GM18520 (cell line): Measurements from ENCODE around the gene SLC35F3.
"Not testable (repeated sequence)": the region's sequence is repeated elsewhere in the genome, so short reads cannot be mapped to it uniquely, and the experiment has no call there.

ENCODE experiments used
- ATAC-seq: cut with Tn5 transposase; IDR thresholded peaks from one replicate; pipeline ENCODE4 v1.9.1; 2021; ENCODE audit not compliant: unreplicated experiment

SLC35F3 gene

DNA sequence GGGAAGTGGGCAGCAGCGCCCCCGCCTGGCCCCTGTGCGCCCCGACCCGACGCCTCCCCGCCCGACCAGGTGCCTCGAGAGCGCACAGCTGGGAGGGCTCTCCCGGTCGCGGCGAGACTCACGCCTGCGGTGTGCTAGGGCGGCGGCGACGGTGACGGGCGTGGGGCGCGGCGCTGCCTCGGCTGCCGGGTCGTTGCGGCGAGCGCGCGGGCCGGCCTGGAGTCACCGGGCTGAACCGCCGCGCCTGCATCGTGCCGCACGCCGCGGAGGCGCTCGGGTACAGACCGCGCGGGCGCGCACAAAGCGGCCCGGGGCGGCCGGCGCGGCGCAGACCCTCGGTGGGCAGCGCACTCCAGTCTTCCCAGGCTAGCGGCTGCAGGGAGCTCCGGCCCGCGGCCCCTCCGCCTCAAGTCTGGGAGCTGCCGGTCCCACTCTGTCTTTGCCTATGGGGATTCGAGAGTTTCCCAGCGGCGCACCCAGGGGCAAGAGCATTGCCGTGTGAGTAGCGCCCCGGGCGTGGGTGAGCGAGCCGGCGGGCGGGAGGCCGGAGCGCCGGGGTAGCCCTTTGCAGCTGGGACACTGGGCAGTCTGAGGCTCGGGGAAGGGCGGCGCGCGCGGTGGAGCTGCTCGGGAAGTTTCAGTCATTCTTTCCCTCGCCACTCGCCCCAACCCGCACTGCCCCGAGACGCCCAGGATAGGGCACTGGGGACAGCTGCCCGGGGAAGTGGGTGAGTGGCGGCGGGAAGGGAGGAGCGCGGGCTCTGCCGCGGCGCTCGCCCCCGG, at the start of gene SLC35F3:
Gene SLC35F3, plus strand, starts transcription at position 44 of the 783 bp plus-strand sequence.
- ATAC-seq, result no peak

- no peak for ATAC-seq
Measured at GRCh38 chr1:233859446-233859845, 45.0 kb upstream of the SLC35F3 start.

DNA sequence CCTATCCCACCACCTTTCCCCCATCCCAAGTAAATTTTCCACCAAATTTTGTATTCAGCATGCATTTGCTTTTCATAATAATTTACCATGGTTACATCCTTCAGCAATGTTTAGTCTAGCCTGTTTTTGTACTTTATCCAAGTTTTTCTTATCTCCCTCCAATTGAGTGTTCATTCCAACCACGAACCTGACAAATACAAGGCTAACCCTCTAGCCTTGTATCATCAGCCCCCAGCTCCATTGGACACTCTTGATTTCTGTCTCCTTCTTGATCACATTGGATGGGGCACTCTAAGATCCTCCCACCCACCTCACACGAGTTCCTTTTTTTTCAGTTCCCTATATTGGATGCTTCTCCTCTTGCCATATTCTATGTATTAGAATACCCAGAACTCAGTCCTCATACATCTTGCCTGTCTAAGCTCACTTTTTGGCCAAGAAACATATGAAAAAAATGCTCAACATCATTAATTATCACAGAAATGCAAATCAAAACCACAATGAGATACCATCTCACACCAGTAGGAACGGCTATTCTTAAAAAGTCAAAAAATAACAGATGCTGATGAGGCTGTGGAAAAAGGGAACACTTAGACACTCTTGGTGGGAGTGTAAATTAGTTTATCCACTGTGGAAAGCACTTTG, 40.5 kb upstream of the SLC35F3 start:
- ATAC-seq, result no peak

DNA sequence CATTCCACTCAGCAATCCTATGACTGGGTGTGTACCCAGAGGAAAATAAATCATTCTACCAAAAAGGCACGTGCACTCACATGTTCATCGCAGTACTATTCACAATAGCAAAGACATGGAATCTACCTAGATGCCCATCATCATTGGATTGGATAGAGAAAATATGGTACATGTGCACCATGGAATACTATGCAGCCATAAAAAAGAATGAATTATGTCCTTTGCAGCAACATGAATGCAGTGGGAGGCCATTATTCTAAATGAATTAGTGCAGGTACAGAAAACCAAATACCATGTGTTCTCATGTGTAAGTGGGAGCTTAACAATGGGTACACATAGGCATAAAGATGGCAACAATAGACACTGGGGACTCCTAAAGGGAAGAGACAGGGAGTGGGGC, 39.9 kb upstream of the SLC35F3 start:
- no peak for ATAC-seq

DNA sequence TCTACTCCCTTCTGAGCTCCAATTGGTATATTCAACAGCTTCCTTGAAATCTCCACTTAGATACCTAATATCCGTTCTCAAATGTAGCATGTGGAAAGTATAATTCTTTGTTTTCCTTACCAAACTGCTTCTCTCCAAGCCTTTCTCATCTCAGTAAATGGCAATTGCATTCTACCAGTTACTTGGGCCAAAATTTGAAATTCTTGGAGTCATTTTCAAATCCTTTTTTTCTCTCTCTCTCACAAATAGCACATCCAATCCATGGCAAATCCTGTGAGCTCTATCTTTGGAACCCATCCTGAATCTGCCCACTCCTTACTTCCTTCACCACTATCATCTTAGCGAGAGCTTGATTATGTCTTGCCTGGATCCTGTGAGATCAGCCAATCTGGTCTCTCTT, 39.3 kb upstream of the SLC35F3 start:
- no peak for ATAC-seq

- no peak for ATAC-seq
Measured at GRCh38 chr1:233865902-233866301, 38.6 kb upstream of the SLC35F3 start.

- ATAC-seq, result no peak
Measured at GRCh38 chr1:233867028-233867427, 37.4 kb upstream of the SLC35F3 start.

DNA sequence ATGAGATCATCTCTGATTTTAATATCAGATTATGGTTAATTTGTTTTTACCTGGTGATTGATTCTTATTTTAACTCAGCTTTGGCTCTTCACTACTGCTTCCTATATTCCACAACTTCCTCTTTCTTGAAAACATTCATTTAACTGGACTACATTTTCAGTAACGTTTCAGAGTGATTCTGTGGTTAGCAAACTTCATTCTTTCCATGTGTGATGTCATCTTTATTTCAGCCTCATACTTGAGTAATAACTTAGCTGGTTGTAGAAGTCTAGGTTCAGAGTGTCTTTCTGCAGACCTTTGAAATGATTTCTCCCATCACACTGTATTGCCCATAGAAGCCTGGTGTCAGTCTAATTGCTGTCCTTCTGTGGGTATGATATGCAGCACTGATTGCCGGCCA, 36.0 kb upstream of the SLC35F3 start:
- ATAC-seq, result no peak

DNA sequence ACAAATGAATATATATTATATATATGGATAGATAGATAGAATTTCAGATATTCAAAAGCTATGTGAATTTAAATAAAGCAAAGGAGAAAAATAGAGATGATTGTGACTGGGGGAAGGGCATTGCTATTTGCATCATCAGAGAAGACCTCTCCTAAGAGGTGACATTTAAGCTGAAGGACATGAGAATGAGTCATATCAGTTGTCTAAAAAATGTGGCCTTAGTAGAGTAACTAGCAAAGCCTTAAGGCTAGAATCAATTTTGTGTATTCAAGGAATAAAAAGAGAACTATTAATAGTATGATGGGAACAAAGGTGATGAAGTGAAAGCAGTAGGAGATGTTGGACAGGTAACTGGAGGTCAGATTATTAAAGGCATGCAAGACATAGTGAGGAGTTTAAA, 34.8 kb upstream of the SLC35F3 start:
- no peak for ATAC-seq

GRCh38 chr1:233873666-233874065, 30.8 kb upstream of the SLC35F3 start:
- no peak for ATAC-seq

GRCh38 chr1:233879841-233880240, 24.6 kb upstream of the SLC35F3 start:
- no peak for ATAC-seq

DNA sequence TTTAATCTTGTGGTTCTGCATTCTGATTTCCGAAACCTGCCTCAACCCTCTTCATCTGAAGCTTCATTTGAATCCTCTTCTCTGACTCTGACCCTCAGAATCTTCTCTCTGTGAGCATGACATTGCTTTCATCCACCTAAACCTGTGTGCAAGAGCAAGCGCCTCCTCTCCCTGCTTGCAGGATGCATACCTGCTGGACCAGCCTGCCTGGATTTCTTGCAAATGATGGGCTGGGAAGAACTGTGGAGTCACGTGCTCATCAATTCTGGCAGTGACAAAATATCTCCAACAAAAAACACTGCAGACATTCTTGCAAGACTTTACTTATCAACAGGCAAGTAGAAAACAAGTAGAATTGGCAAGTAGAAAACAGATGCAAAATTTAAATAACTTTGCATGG, 20.8 kb upstream of the SLC35F3 start:
- no peak for ATAC-seq

DNA sequence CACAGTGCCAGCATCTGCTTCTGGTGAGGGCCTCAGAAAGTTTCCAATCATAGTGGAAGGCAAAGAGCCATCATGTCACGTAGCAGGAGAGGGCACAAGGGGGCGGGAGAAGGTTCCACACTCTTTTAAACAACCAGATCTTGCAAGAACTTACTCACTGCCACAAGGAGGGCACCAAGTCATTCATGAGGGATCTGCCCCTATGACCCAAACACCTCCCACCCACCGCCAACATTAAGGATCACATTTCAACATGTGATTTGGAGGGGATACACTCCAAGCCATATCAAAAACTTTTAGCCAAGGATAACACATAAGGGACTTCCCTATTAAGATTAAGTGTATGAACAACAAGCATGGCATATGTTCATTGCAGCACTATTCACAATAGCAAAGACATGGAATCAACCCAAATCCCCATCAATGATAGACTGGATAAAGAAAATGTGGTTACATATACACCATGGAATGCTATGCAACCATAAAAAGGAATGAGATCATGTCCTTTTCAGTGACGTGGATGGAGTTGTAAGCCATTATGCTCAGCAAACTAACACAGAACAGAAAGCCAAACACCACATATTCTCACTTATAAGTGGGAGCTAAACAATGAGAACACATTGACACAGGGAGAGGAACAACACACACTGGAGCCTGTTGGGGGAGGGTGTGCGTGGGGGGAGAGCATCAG, 19.9 kb upstream of the SLC35F3 start:
- no peak for ATAC-seq

- ATAC-seq, result no peak
Measured at GRCh38 chr1:233885196-233885920, 19.1 kb upstream of the SLC35F3 start.

GRCh38 chr1:233891151-233891550, 13.3 kb upstream of the SLC35F3 start:
- not testable (repeated sequence) for ATAC-seq

DNA sequence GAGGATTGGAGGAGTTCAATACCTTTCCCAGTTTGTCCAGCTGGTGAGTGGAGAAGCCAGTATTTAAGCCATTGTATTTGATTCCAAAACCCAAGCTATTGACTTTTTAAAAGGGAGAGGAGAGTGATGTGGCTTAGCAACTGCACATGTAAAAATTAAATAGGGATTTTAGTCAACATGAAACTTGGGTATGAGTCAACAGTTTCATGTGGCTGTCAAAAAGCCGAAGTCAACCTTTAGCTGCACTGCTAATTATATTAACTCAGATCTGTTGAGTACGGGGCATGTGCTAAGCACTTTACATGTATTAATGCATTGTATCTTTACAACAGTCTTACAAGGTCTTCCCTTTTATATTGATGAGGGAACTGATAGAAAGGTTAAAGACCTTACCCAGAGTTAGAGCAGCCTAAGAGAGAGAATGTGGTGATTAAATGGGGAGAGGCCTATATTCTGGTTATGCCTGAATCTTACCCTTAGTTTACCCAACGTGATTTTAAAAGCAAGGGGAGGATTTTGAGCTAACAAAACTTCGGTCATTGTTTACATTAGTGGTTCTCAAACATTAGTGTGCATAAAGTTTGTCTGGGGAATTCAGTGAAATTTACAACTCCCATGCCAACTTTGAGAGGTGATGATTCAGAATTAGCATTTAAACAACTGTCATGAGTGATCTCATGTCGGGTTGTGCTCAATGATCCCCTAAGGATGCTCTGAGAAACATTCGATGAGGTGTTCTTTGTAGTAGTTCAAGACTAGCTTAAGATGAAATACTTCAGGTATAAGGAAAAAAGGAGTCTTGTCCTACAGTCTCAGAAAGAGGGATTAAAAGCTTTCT, 6.9 kb upstream of the SLC35F3 start:
- peak; percentile 89 for ATAC-seq

DNA sequence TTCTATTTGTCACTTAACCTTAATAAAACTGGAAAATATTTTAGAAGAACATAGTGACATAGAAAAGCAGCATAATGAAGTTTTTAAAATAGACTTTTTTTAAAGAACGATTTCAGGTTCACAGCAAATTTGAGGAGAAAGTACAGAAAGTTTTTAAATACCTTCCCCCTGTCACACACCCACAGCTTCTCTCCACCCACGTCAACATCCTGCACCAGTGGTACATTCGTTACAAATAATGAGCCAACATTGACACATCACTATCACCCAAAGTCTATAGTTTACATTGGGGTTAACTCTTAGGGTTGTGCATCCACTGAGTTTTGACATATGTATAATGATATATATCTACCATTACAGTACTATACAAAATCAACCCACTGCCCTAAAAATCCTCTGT, 3.0 kb upstream of the SLC35F3 start:
- no peak for ATAC-seq

DNA sequence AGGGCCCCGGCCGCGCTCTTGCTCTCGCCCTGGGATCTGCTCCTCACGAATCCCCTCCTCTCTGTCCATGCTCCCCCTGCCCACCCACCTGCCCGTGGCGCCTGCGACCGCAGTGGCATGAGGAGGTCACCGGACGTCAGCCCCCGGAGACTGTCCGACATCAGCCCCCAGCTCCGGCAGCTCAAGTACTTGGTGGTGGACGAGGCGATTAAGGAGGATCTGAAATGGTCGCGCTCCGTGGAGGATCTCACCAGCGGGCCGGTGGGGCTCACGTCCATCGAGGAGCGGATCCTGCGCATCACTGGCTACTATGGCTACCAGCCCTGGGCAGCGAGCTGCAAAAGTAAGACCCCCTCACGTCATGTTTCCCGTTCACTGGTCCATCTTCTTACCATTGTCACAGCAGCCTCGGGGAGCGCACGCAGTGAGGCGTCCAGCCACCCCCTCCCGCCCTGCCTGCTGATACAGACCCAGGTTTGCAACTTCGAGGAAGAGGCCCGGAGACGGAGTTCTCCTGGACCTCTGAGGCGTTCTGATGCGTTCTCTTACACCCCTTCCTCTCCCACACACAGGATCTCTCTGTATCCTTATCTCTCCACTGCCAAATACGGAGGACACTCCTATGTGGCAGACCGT, 1.1 kb downstream of the SLC35F3 start:
- no peak for ATAC-seq

DNA sequence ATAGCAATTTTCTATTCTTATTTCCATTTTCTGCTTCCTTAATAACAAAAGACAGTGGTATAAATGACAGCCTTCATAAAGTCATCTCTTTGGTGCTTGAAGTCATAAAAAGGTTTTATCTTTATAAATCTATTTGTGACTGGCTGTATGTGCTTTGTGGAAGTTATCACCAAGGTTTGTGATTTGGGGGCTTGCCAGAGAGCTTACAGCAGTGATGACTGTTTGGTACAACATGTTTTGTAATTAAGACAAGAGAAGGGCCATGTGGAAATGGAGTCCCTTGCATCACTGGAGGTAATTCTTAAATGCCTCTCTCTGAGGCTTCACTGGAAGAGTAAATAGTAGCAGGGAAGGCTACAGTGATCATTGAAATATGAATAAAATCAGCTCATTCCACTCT, 2.7 kb downstream of the SLC35F3 start:
- ATAC-seq, result no peak

- ATAC-seq, result no peak
Measured at GRCh38 chr1:233908092-233908491, 3.6 kb downstream of the SLC35F3 start.
